Gastrocnemius medialis (tissue), 4 donors: ENCODE measurements around the gene SRP54.

ENCODE experiments used
- POLR2A ChIP-seq, 2 donors: fragments of 450-650 bp; IDR thresholded peaks; one replicate each; pipeline ENCODE4 v1.6.1; 2017; ENCODE audit warnings: antibody characterized with exemption in 2 of 2, mild to moderate bottlenecking in 2 of 2, moderate library complexity in 2 of 2
- TF ChIP-seq, protein P1 (sequence below), 5 experiments: fragments of 450-650 bp in 3 of 5; fragments of 200-600 bp in 2 of 5; sonication (generic) in 2 of 5; IDR thresholded peaks in 4 of 5; conservative IDR thresholded peaks in 1 of 5; 1 replicate in 4 of 5; 2 replicates in 1 of 5; pipeline ENCODE4 v1.5.1; 2016 to 2019; ENCODE audit warnings: antibody characterized with exemption in 5 of 5, mild to moderate bottlenecking in 3 of 5, moderate library complexity in 3 of 5

DNA sequence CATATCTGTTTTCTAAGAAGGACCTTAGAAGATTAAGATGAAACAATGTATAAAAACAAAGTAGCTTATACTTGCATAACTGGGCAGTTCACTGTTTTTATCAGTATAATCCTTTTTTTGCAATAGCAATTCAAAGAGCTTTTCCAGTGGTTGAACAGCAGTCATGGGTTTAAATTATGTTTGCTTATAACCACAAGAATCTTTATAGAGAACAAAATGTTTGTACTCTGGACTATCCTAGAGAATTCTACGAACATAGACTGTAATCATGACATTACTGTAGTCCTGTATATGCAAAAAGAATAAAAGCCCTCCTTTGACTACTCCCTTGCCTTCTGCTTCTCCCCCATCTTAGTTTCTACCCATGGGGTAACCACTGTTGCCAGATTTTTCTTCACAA is 69.0 kb downstream of the SRP54 start:
- TF ChIP-seq, protein P1, sequence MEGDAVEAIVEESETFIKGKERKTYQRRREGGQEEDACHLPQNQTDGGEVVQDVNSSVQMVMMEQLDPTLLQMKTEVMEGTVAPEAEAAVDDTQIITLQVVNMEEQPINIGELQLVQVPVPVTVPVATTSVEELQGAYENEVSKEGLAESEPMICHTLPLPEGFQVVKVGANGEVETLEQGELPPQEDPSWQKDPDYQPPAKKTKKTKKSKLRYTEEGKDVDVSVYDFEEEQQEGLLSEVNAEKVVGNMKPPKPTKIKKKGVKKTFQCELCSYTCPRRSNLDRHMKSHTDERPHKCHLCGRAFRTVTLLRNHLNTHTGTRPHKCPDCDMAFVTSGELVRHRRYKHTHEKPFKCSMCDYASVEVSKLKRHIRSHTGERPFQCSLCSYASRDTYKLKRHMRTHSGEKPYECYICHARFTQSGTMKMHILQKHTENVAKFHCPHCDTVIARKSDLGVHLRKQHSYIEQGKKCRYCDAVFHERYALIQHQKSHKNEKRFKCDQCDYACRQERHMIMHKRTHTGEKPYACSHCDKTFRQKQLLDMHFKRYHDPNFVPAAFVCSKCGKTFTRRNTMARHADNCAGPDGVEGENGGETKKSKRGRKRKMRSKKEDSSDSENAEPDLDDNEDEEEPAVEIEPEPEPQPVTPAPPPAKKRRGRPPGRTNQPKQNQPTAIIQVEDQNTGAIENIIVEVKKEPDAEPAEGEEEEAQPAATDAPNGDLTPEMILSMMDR (IDR thresholded peaks at IDR 0.05 in 4 of 5, conservative IDR thresholded peaks at IDR 0.05 in 1 of 5): no peak
- TF ChIP-seq POLR2A (IDR thresholded peaks at IDR 0.05): no peak
